ENCODE data around the gene DOCK4.

DOCK4 gene

GRCh38 chr7:112190120-112190519, 16.1 kb downstream of the DOCK4 start:
- Histone ChIP-seq H3K9me3 (ENCODE audit: control insufficient read depth, insufficient read depth, low read length) (no peaks in the 10 kb centered on the region), H3K27ac (ENCODE audit: low read length) (no peak overlapping the region), H3K36me3 (ENCODE audit: control insufficient read depth, insufficient read depth, low read length) (no peaks in the 10 kb centered on the region), H3K4me3 (ENCODE audit: low read length) (no peak overlapping the region), H3K4me1 (ENCODE audit: control insufficient read depth, insufficient read depth, low read length) (no peaks in the 10 kb centered on the region), H3K27me3 (ENCODE audit: control insufficient read depth, insufficient read depth, low read length) (no peaks in the 10 kb centered on the region)
- no CpG with 5 or more reads among the region's 2 CpGs for WGBS (ENCODE audit: insufficient coverage, insufficient read length)
- DNase-seq (ENCODE audit: low read depth, low spot score) = no peak

GRCh38 chr7:112189691-112190090, 16.5 kb downstream of the DOCK4 start:
- no peak for DNase-seq (ENCODE audit: low read depth, low spot score)

GRCh38 chr7:112188257-112188656, 17.9 kb downstream of the DOCK4 start:
- no CpG with 5 or more reads among the region's 3 CpGs for WGBS (ENCODE audit: insufficient coverage, insufficient read length)
- no peak overlapping the region for H3K4me3 ChIP-seq (ENCODE audit: low read length)
- H3K27me3 ChIP-seq (ENCODE audit: control insufficient read depth, insufficient read depth, low read length) = no peaks in the 10 kb centered on the region
- DNase-seq (ENCODE audit: low read depth, low spot score) = no peak
- no peaks in the 10 kb centered on the region for H3K9me3 ChIP-seq (ENCODE audit: control insufficient read depth, insufficient read depth, low read length)
- H3K27ac ChIP-seq (ENCODE audit: low read length) = no peak overlapping the region
- H3K36me3 ChIP-seq (ENCODE audit: control insufficient read depth, insufficient read depth, low read length) = no peaks in the 10 kb centered on the region
- no peaks in the 10 kb centered on the region for H3K4me1 ChIP-seq (ENCODE audit: control insufficient read depth, insufficient read depth, low read length)

More at GRCh38 chr7:112189691-112190090, 16.5 kb downstream of the DOCK4 start:
- Histone ChIP-seq H3K27me3 (ENCODE audit: control insufficient read depth, insufficient read depth, low read length) (no peaks in the 10 kb centered on the region), H3K36me3 (ENCODE audit: control insufficient read depth, insufficient read depth, low read length) (no peaks in the 10 kb centered on the region), H3K9me3 (ENCODE audit: control insufficient read depth, insufficient read depth, low read length) (no peaks in the 10 kb centered on the region), H3K4me1 (ENCODE audit: control insufficient read depth, insufficient read depth, low read length) (no peaks in the 10 kb centered on the region), H3K4me3 (ENCODE audit: low read length) (no peak overlapping the region), H3K27ac (ENCODE audit: low read length) (no peak overlapping the region)
- WGBS (ENCODE audit: insufficient coverage, insufficient read length) = no CpG with 5 or more reads among the region's 5 CpGs

- Histone ChIP-seq H3K9me3 (ENCODE audit: control insufficient read depth, insufficient read depth, low read length) (no peaks in the 10 kb centered on the region), H3K27me3 (ENCODE audit: control insufficient read depth, insufficient read depth, low read length) (no peaks in the 10 kb centered on the region), H3K27ac (ENCODE audit: low read length) (no peak overlapping the region), H3K4me3 (ENCODE audit: low read length) (no peak overlapping the region), H3K4me1 (ENCODE audit: control insufficient read depth, insufficient read depth, low read length) (no peaks in the 10 kb centered on the region), H3K36me3 (ENCODE audit: control insufficient read depth, insufficient read depth, low read length) (no peaks in the 10 kb centered on the region)
- DNase-seq (ENCODE audit: low read depth, low spot score) = no peak
- no CpG with 5 or more reads among the region's 1 CpG for WGBS (ENCODE audit: insufficient coverage, insufficient read length)
Observed at GRCh38 chr7:112186300-112186699, 19.9 kb downstream of the DOCK4 start.

GRCh38 chr7:112185005-112185834, 21.0 kb downstream of the DOCK4 start:
- no peak overlapping the region for H3K27ac ChIP-seq (ENCODE audit: low read length)
- H3K4me3 ChIP-seq (ENCODE audit: low read length) = no peak overlapping the region
- no peaks in the 10 kb centered on the region for H3K27me3 ChIP-seq (ENCODE audit: control insufficient read depth, insufficient read depth, low read length)
- no peaks in the 10 kb centered on the region for H3K9me3 ChIP-seq (ENCODE audit: control insufficient read depth, insufficient read depth, low read length)
- WGBS (ENCODE audit: insufficient coverage, insufficient read length) = no CpG with 5 or more reads among the region's 4 CpGs
- H3K4me1 ChIP-seq (ENCODE audit: control insufficient read depth, insufficient read depth, low read length) = no peaks in the 10 kb centered on the region
- no peaks in the 10 kb centered on the region for H3K36me3 ChIP-seq (ENCODE audit: control insufficient read depth, insufficient read depth, low read length)
- no peak for DNase-seq (ENCODE audit: low read depth, low spot score)

GRCh38 chr7:112184455-112184854, 21.7 kb downstream of the DOCK4 start:
- Histone ChIP-seq H3K27ac (ENCODE audit: low read length) (no peak overlapping the region), H3K27me3 (ENCODE audit: control insufficient read depth, insufficient read depth, low read length) (no peaks in the 10 kb centered on the region), H3K36me3 (ENCODE audit: control insufficient read depth, insufficient read depth, low read length) (no peaks in the 10 kb centered on the region), H3K9me3 (ENCODE audit: control insufficient read depth, insufficient read depth, low read length) (no peaks in the 10 kb centered on the region), H3K4me1 (ENCODE audit: control insufficient read depth, insufficient read depth, low read length) (no peaks in the 10 kb centered on the region), H3K4me3 (ENCODE audit: low read length) (no peak overlapping the region)
- WGBS (ENCODE audit: insufficient coverage, insufficient read length) = no CpG with 5 or more reads among the region's 2 CpGs
- DNase-seq (ENCODE audit: low read depth, low spot score) = no peak

GRCh38 chr7:112183266-112183665, 22.9 kb downstream of the DOCK4 start:
- Histone ChIP-seq H3K9me3 (ENCODE audit: control insufficient read depth, insufficient read depth, low read length) (no peaks in the 10 kb centered on the region), H3K4me3 (ENCODE audit: low read length) (no peak overlapping the region), H3K27me3 (ENCODE audit: control insufficient read depth, insufficient read depth, low read length) (no peaks in the 10 kb centered on the region), H3K4me1 (ENCODE audit: control insufficient read depth, insufficient read depth, low read length) (no peaks in the 10 kb centered on the region), H3K27ac (ENCODE audit: low read length) (no peak overlapping the region), H3K36me3 (ENCODE audit: control insufficient read depth, insufficient read depth, low read length) (no peaks in the 10 kb centered on the region)
- DNase-seq (ENCODE audit: low read depth, low spot score) = no peak
- no CpG with 5 or more reads among the region's 1 CpG for WGBS (ENCODE audit: insufficient coverage, insufficient read length)

- Histone ChIP-seq H3K36me3 (ENCODE audit: control insufficient read depth, insufficient read depth, low read length) (no peaks in the 10 kb centered on the region), H3K4me1 (ENCODE audit: control insufficient read depth, insufficient read depth, low read length) (no peaks in the 10 kb centered on the region), H3K4me3 (ENCODE audit: low read length) (no peak overlapping the region), H3K27ac (ENCODE audit: low read length) (no peak overlapping the region), H3K9me3 (ENCODE audit: control insufficient read depth, insufficient read depth, low read length) (no peaks in the 10 kb centered on the region), H3K27me3 (ENCODE audit: control insufficient read depth, insufficient read depth, low read length) (no peaks in the 10 kb centered on the region)
- no peak for DNase-seq (ENCODE audit: low read depth, low spot score)
- no CpG with 5 or more reads among the region's 5 CpGs for WGBS (ENCODE audit: insufficient coverage, insufficient read length)
Observed at GRCh38 chr7:112182749-112183148, 23.4 kb downstream of the DOCK4 start.

GRCh38 chr7:112180223-112180622, 26.0 kb downstream of the DOCK4 start:
- no peak for DNase-seq (ENCODE audit: low read depth, low spot score)
- Histone ChIP-seq H3K4me1 (ENCODE audit: control insufficient read depth, insufficient read depth, low read length) (no peaks in the 10 kb centered on the region), H3K27ac (ENCODE audit: low read length) (no peak overlapping the region), H3K4me3 (ENCODE audit: low read length) (no peak overlapping the region), H3K36me3 (ENCODE audit: control insufficient read depth, insufficient read depth, low read length) (no peaks in the 10 kb centered on the region), H3K9me3 (ENCODE audit: control insufficient read depth, insufficient read depth, low read length) (no peaks in the 10 kb centered on the region), H3K27me3 (ENCODE audit: control insufficient read depth, insufficient read depth, low read length) (no peaks in the 10 kb centered on the region)
- no CpG with 5 or more reads among the region's 4 CpGs for WGBS (ENCODE audit: insufficient coverage, insufficient read length)

GRCh38 chr7:112176693-112177415, 29.3 kb downstream of the DOCK4 start:
- Histone ChIP-seq H3K4me3 (ENCODE audit: low read length) (no peak overlapping the region), H3K36me3 (ENCODE audit: control insufficient read depth, insufficient read depth, low read length) (no peaks in the 10 kb centered on the region), H3K27me3 (ENCODE audit: control insufficient read depth, insufficient read depth, low read length) (no peaks in the 10 kb centered on the region), H3K9me3 (ENCODE audit: control insufficient read depth, insufficient read depth, low read length) (no peaks in the 10 kb centered on the region), H3K4me1 (ENCODE audit: control insufficient read depth, insufficient read depth, low read length) (0 out of 2 replicates have a peak, but pooled peaks cover 2% of the 10 kb centered on the region), H3K27ac (ENCODE audit: low read length) (no peak overlapping the region)
- no peak for DNase-seq (ENCODE audit: low read depth, low spot score)
- no CpG with 5 or more reads among the region's 5 CpGs for WGBS (ENCODE audit: insufficient coverage, insufficient read length)

All from iPS DF 6.9 (cell line).